T-helper 1 cell treated with Interleukin-12 subunit alpha and Interleukin-12 subunit beta and Interleukin-4 antibody, amounts not matched to agents 30 ng/mL and 1 ng/mL, for 36 hours (primary cell): ENCODE data around the gene EDN2. TPM values are rescaled to one million over a fixed set of nuclear protein-coding genes. Genes with fewer than 3 reads are reported as not detected.

Experiments
- intact Hi-C: fragments of 100-400 bp; cut with micrococcal nuclease; formaldehyde crosslinking; loops from one replicate; pipeline ENCODE4 v1.15.1; 2024
- total RNA-seq: library from RNA; stranded (reverse); gene quantifications from 2 replicates; pipeline ENCODE4 v1.2.3, GENCODE V29; 2022

Gene EDN2
- not detected in 2 replicates for total RNA-seq

- intact Hi-C loops, result no loop called here
Observed at GRCh38 chr1:41484402-41485241, at the start of gene EDN2. Gene EDN2, minus strand, starts transcription at chr1:41484683. Its CDS starts 82 bp downstream, at chr1:41484601.

GRCh38 chr1:41533731-41534080, 49.2 kb upstream of the EDN2 start:
- intact Hi-C loops, result no loop called here

- intact Hi-C loops, result no loop called here
Observed at GRCh38 chr1:41533016-41533730, 48.7 kb upstream of the EDN2 start.

GRCh38 chr1:41532206-41532975, 47.9 kb upstream of the EDN2 start:
- intact Hi-C loops, result no loop called here

- intact Hi-C loops, result no loop called here
Observed at GRCh38 chr1:41530411-41530810, 45.9 kb upstream of the EDN2 start.

- intact Hi-C loops, result no loop called here
Observed at GRCh38 chr1:41529621-41530395, 45.3 kb upstream of the EDN2 start.

- intact Hi-C loops, result no loop called here
Observed at GRCh38 chr1:41528726-41529605, 44.5 kb upstream of the EDN2 start.

- intact Hi-C loops, result no loop called here
Observed at GRCh38 chr1:41528106-41528505, 43.6 kb upstream of the EDN2 start.

- intact Hi-C loops, result no loop called here
Observed at GRCh38 chr1:41526956-41527561, 42.6 kb upstream of the EDN2 start.

- intact Hi-C loops, result no loop called here
Observed at GRCh38 chr1:41525891-41526587, 41.6 kb upstream of the EDN2 start.

GRCh38 chr1:41524676-41525675, 40.5 kb upstream of the EDN2 start:
- intact Hi-C loops, result no loop called here

GRCh38 chr1:41523949-41524675, 39.6 kb upstream of the EDN2 start:
- intact Hi-C loops, result no loop called here

GRCh38 chr1:41523071-41523470, 38.6 kb upstream of the EDN2 start:
- intact Hi-C loops, result no loop called here

GRCh38 chr1:41521766-41522165, 37.3 kb upstream of the EDN2 start:
- intact Hi-C loops, result no loop called here

GRCh38 chr1:41520951-41521752, 36.7 kb upstream of the EDN2 start:
- intact Hi-C loops, result no loop called here

- intact Hi-C loops, result loop anchor here (5.0 kb wide), 1 partner anchor 513 kb away; no protein-coding TSS in a partner anchor
Observed at GRCh38 chr1:41519667-41520066, 35.2 kb upstream of the EDN2 start.
